GM18867 (cell line): Measurements from ENCODE around the gene GNG4.

Source experiments
- ATAC-seq: cut with Tn5 transposase; IDR thresholded peaks from one replicate; pipeline ENCODE4 v1.9.1; 2021; ENCODE audit warnings: mild to moderate bottlenecking, moderate library complexity; ENCODE audit not compliant: unreplicated experiment

The GNG4 gene

DNA sequence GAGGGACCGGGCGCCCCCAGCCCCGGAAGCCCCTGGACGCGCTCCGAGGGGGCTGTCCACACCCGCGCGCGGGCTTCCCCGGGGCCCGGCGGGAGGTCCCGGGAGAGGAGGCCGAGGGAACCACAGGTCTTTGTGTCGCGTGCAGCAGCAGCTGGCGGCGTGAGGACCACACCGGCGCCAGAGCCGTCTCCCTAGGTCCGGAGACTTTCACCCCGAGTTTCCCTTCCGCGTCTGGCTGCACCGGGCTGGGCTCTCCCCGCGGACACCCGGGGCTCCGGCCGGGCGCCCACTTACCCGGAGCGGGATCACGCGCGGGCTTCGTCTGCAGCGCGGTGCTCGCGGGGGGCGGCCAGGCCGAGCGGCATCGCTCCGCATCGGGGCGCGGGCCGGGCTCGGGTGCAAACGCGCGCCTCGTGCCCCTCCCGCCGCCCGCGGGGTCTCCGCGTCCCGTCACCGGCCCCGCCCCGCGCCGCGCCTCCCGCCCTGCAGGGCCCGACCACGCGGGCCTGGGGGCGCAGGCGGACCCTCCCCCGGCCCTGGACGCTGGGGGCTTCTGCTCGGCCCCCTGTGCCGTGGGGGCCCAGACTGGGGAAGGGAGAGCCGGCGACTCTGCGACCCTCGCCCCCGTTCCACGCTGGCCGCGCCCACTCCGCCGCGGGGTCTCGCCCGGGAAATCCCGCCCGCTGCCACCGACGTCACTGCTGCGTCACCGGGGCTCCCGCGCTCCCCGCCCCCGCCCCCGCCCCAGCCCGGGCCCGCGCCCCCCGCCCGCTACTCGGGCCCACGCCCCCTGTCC lies at the start of gene GNG4:
GNG4 (minus strand) TSS at position 417 of the 796 bp plus-strand sequence. CDS start 65,946 bp downstream, outside the sequence.
- no peak for ATAC-seq

DNA sequence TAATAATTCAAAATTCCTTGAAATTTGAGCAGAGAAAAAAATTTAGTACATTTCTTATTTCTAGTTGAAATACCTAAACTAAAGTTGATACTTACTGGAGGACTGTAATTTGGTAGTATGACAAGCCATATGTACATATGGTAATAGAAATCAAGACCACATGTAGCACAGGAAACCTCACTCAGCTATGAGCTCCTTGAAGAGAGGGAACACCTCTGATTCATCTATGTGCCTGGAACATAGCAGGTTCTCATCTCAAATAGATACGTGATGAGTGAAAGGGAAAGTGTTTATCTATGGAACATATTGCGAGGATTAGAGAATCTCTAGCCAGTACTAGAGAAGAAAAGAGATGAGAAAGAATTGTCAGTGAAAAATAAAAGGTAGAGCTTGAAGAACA lies 47.9 kb upstream of the GNG4 start:
- no peak for ATAC-seq

GRCh38 chr1:235689356-235689755 lies 39.8 kb upstream of the GNG4 start:
- no peak for ATAC-seq

DNA sequence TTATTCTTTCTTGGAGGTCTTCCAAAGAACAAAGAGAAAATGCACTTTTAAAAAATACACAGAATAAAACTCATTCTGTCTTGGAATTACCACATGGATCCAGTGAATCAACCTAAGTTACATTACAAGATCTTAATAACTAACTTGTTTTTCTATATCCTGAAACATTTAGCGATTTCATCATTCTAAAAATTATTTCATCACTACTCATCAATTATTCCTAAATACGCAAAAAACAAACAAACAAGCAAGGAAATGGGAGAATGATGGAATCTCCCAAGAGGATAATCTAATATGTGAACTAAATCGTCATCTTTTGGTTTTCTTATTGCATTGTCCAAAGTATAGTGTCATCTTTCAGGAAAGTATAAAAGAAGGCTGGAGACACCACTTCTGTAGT lies 38.5 kb upstream of the GNG4 start:
- no peak for ATAC-seq

DNA sequence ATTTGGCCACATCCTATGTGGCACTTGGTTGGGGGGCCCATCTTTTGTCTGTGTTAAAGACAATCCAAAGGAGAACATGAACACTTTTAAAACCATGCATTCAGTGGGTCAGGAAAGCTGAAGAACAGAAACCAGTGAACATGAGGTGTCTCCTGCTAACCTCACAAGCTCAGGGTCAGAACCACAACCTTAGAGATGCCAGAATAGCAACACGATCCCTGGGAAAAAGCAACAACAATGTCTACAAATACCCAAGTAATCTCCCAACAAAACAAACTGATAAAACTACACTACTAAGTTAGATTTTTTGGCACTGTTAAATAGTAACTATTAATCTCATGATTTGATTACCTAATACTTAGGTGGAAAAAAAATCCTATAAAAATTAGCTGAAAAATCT lies 34.1 kb upstream of the GNG4 start:
- no peak for ATAC-seq

DNA sequence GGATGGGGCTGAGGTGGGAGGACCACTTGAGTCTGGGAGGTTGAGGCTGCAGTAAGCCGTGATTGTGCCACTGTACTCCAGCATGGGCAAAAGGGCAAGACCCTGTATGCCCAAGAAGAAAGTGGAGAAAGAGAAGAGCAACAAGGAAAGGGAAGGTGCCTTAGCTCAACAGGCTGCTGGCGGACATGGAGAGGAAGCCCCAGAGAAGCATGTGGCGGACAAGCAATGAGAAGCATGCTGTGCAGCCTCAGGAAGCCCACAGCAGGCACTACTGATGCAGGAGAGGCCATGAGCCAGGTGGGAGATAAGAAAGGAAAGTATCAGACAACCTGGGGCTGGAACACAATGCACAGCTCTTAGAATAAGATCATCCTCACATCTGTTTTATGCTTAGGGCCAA lies 32.6 kb upstream of the GNG4 start:
- no peak for ATAC-seq

GRCh38 chr1:235679644-235680043 lies 30.1 kb upstream of the GNG4 start:
- no peak for ATAC-seq

- ATAC-seq: no peak
These were observed 29.4 kb upstream of the GNG4 start for GRCh38 chr1:235679005-235679404.

GRCh38 chr1:235675152-235675890 lies 25.7 kb upstream of the GNG4 start:
- ATAC-seq: no peak

DNA sequence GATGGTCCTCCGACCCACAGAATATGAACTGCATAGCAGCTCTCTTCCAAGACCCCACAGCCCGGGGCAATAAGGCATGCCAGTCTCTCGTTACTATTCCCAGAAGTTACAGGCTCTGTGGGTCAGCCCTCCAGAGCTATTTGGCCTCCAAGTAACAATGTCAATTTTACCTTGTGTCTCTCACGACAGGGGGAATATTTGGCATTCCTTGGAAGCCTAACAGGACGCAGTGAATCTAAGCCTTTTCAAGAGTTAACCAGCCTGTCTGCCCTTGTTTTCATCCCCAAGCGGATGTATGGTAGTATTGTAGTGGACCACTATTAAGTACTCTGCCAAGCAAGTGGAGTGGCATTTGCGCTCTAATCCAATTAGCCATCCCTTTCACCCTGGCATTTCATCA lies 24.4 kb upstream of the GNG4 start:
- ATAC-seq: no peak

GRCh38 chr1:235671992-235672391 lies 22.4 kb upstream of the GNG4 start:
- no peak for ATAC-seq

- no peak for ATAC-seq
These were observed 20.7 kb upstream of the GNG4 start for GRCh38 chr1:235670157-235670776.

GRCh38 chr1:235669277-235669676 lies 19.7 kb upstream of the GNG4 start:
- no peak for ATAC-seq

DNA sequence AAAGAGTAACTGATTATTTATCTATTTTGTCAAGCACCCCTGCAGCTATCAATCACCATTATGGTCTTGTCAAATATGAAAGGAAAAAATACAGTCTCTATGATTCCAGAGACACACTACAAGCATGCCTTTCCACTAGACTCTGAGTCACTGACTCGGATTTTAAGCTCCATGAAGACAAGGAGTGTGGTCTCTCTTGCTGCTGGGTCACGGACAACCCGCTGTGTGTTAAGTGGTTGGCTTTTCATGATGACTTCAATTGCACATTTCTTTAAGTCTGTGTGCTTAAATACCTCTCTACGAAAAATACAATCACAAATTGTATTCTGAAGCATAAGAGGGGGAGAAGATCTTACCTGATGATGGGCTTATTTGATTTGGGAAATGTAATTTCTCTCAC lies 14.0 kb upstream of the GNG4 start:
- ATAC-seq: no peak

GRCh38 chr1:235661568-235661967 lies 12.0 kb upstream of the GNG4 start:
- ATAC-seq: no peak

DNA sequence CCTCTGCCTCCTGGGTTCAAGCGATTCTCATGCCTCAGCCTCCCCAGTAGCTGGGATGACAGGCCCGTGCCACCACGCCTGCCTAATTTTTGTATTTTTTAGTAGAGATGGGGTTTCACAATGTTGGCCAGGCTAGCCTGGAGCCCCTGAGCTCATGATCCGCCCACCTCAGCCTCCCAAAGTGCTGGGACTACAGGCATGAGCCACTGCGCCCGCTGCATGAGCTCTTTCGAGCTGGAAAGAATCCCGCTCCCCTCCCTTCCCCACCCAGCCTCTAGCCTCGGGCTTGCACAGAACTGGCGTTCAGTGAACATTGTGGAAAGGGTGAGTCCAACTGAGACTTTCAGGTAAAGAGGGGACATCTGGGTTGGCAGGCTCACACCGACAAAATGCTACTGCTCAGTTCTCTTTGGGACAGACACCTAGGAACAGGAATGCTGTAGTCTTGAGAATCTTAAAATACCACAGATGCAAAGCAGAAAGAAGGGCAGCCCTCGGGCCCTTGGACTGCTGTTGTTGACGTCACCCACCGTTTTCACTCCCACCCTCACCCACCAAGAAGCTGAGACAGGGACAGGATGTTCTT lies 9.7 kb upstream of the GNG4 start:
- no peak for ATAC-seq

DNA sequence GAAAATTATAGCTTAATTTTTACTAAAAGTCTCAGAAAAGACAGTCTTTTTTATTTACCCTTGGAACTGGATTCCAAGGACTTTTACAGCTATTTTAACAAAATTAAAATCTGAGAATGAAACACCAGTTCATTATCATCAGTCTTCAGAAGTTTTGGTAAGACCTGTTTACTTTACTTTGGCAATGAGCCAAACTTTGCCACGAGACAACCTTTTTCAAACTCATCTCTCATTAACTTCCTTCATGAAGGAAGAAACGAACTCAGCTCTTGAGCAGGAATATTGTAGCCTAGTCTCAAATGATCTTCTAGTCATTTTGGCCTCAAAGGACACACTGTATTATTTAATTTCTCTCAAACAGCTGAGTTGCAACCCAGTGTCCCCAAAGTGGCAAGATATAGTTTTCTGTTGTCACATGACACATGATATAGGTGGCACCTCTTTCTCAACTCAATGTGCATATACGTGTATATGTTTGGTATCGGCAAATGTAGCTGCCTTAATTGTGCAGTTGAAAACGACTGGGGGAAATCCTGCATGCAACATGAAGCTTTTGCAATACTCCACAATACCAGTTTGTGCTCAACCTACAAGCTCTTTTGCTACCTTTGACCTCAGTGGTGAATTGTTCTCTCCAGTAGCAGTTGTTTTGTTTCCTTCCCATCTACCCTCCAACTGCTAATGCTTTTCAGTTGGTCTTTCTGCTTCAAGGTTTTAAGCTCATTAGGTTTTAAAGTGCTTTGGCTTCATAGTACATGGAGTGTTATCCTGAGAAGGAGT lies 8.4 kb upstream of the GNG4 start:
- no peak for ATAC-seq

DNA sequence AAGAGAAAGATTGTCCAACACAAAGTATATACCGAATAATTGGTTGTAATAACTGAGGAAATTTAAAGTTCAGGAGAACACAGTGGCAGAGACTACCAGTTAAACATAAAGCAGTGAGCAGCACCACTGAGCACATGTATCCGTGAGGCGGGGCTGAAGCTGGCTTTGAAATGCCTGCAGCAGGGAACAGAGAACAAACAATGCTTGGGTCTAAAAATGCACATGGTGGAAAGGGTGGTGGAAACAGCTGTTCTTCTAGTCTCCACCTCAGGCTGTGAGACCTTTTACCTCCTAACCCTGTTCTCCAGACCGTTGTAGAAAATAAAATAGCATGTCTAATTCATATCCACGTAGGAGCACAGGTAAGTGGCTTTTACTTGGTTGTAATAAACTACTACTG lies 7.7 kb upstream of the GNG4 start:
- no peak for ATAC-seq

- no peak for ATAC-seq
These were observed 2.8 kb upstream of the GNG4 start for GRCh38 chr1:235652364-235652763.

DNA sequence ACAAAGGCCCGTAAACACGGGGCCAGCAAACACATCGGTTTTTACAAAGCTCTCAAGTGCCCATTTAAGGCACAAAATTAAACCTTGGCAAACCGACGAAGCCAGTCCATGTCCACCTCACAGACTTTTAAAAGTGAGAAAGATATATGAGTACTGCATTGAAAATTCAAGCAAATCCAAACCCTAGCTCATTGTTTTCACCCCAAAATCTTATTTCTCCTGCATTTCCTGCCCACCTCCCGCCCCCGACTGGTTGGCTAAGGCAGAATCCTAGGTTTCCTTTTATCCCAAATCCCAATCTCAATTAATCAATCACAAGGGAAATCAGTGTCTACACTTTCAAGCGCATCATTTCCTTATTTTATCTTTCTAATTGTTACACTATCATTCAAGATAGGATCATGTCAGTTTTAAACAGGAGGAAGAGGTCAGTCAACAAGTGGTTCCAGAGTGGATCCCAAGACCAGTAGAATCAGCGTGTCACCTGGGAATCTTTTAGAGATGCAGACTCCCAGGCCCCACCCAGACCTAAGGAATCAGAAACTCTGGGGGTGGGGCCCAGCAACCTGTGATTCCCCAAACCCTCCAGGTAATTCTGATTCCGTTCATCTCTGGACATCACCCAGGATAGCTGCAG lies 1.7 kb upstream of the GNG4 start:
- ATAC-seq: no peak
